Panc1 (cell line): ENCODE results near the gene ATP13A2. TPM values are rescaled to one million over a fixed set of nuclear protein-coding genes. Genes with fewer than 3 reads are reported as not detected.

Experiments used
- ATAC-seq: fragments of 200-7000 bp; cut with Tn5 transposase; 2 replicates; pipeline ENCODE4 v1.9.1; 2020; ENCODE audit warnings: mild to moderate bottlenecking, moderate library complexity
- BruUV-seq: library from RNA; stranded (reverse); fragments of 400-500 nt; replicated peaks from 2 replicates; lab custom pipeline; 2021; lab: Mats Ljungman, UMichigan
- CTCF ChIA-PET: fragments of 300-600 bp; sonication (Branson Sonifier 250); formaldehyde crosslinking; loops from one replicate; lab custom pipeline; 2022; ENCODE audit warnings: antibody characterized with exemption; lab: Charles Lee
- POLR2A ChIA-PET: fragments of 300-600 bp; sonication (Branson Sonifier 250); formaldehyde crosslinking; loops from one replicate; lab custom pipeline; 2022; ENCODE audit warnings: antibody characterized with exemption; lab: Charles Lee
- DNase-seq: peaks from one replicate; pipeline ENCODE4 v3.0.0-alpha.2; 2010; ENCODE audit warnings: low read depth, low spot score
- H3K27ac ChIP-seq: 2 replicates; pipeline ENCODE4 v1.5.1; 2011; ENCODE audit warnings: mild to moderate bottlenecking, low read length, inconsistent platforms
- H3K27me3 ChIP-seq: fragments of 200-500 bp; sonication (Bioruptor generic); 2 replicates; pipeline ENCODE4 v1.6.0; 2014; ENCODE audit warnings: low read length, inconsistent platforms; ENCODE audit not compliant: control insufficient read depth, insufficient read depth
- H3K36me3 ChIP-seq: fragments of 200-500 bp; sonication (Bioruptor generic); 2 replicates; pipeline ENCODE4 v1.5.1; 2014; ENCODE audit warnings: inconsistent platforms, mild to moderate bottlenecking, low read length, moderate library complexity; ENCODE audit not compliant: control insufficient read depth, insufficient read depth
- H3K4me1 ChIP-seq: 2 replicates; pipeline ENCODE4 v1.5.1; 2011; ENCODE audit warnings: inconsistent platforms, mild to moderate bottlenecking, low read length, moderate library complexity; ENCODE audit not compliant: control insufficient read depth, insufficient read depth
- H3K4me3 ChIP-seq, 2 experiments: 2 replicates each; pipeline ENCODE4 v1.5.1; 2011 to 2012; ENCODE audit warnings: low read depth in 2 of 2, low read length in 2 of 2, mild to moderate bottlenecking in 2 of 2, inconsistent platforms in 1 of 2, moderate library complexity in 1 of 2
- H3K9me3 ChIP-seq: fragments of 200-500 bp; sonication (Bioruptor generic); 2 replicates; pipeline ENCODE4 v1.5.1; 2014; ENCODE audit warnings: low read depth, mild to moderate bottlenecking, inconsistent platforms, low read length, moderate library complexity; ENCODE audit not compliant: control insufficient read depth, insufficient read depth
- CTCF ChIP-seq: fragments of 450-650 bp; IDR thresholded peaks from 2 replicates; pipeline ENCODE4 v1.5.1; 2017; ENCODE audit warnings: mild to moderate bottlenecking
- POLR2AphosphoS5 ChIP-seq: IDR thresholded peaks from 2 replicates; pipeline ENCODE4 v1.6.1; 2012; ENCODE audit warnings: mild to moderate bottlenecking, low read depth, low read length, moderate library complexity
- REST ChIP-seq, 2 experiments: IDR thresholded peaks; 2 replicates each; pipeline ENCODE4 v1.6.1; 2011 to 2012; ENCODE audit warnings: low read depth in 2 of 2, control low read depth in 1 of 2, low read length in 1 of 2, mild to moderate bottlenecking in 1 of 2, moderate library complexity in 1 of 2; ENCODE audit not compliant: insufficient read depth in 1 of 2
- SIN3A ChIP-seq: IDR thresholded peaks from 2 replicates; pipeline ENCODE4 v1.6.1; 2012; ENCODE audit warnings: low read depth, mild to moderate bottlenecking, low read length, moderate library complexity, borderline replicate concordance; ENCODE audit not compliant: insufficient read depth
- TCF7L2 ChIP-seq: IDR thresholded peaks from 2 replicates; pipeline ENCODE4 v1.6.1; 2011; ENCODE audit warnings: mild to moderate bottlenecking, low read depth, low read length, inconsistent platforms
- in situ Hi-C: cut with HindIII; loops from 2 replicates; pipeline ENCODE4 v1.10.0; 2016; ENCODE audit warnings: low sequenced_read_pairs, low pct_unique_long_range_greater_than_20kb
- intact Hi-C: fragments of 100-400 bp; cut with micrococcal nuclease; formaldehyde crosslinking; loops from one replicate; pipeline ENCODE4 v1.10.0; 2022; ENCODE audit not compliant: unreplicated experiment
- total RNA-seq: library from RNA; stranded (reverse); gene quantifications from one replicate; pipeline ENCODE4 v1.2.1, GENCODE V29; 2021; ENCODE audit not compliant: unreplicated experiment

The ATP13A2 gene
- total RNA-seq, 1 experiment from 2014 or later, result 49.9 TPM

- TF ChIP-seq POLR2AphosphoS5 (no peak), SIN3A (no peak), REST (IDR thresholded peaks at IDR 0.05; ENCODE audit: insufficient read depth in 1 of 2, low read depth in 2 of 2, low read length in 1 of 2) (no peak), TCF7L2 (no peak), CTCF (no peak)
- Histone ChIP-seq H3K27ac (no peak overlapping the region), H3K4me3 (no peak overlapping the region), H3K27me3 (no peaks in the 10 kb centered on the region), H3K36me3 (peaks cover 3% of the 10 kb centered on the region; the same call in 1 of the 2 replicates), H3K4me1 (0 out of 2 replicates have a peak, but pooled peaks cover 4% of the 10 kb centered on the region), H3K9me3 (no peaks in the 10 kb centered on the region)
- intact Hi-C loops (no loop called here), in situ Hi-C loops (no loop called here)
- DNase-seq, result no peak
- no TSS peak for BruUV-seq
- POLR2A ChIA-PET, result no interaction called here
- no peak for ATAC-seq
- CTCF ChIA-PET, result no interaction called here
Measured at GRCh38 chr1:16977377-16977776, 34.4 kb downstream of the ATP13A2 start.

- TF ChIP-seq SIN3A (no peak), CTCF (no peak), POLR2AphosphoS5 (no peak), TCF7L2 (no peak), REST (IDR thresholded peaks at IDR 0.05; ENCODE audit: insufficient read depth in 1 of 2, low read depth in 2 of 2, low read length in 1 of 2) (no peak)
- peaks cover 3% of the 10 kb centered on the region; the same call in 1 of the 2 replicates for H3K36me3 ChIP-seq
- ATAC-seq, result no peak
- no peaks in the 10 kb centered on the region for H3K9me3 ChIP-seq
- H3K27ac ChIP-seq, result no peak overlapping the region
- no TSS peak for BruUV-seq
- no peaks in the 10 kb centered on the region for H3K27me3 ChIP-seq
- intact Hi-C loops, result no loop called here
- no peak for DNase-seq
- ChIA-PET CTCF (no interaction called here), POLR2A (no interaction called here)
- in situ Hi-C loops, result no loop called here
- H3K4me3 ChIP-seq, result no peak overlapping the region
- H3K4me1 ChIP-seq, result 0 out of 2 replicates have a peak, but pooled peaks cover 4% of the 10 kb centered on the region
Measured at GRCh38 chr1:16976966-16977365, 34.8 kb downstream of the ATP13A2 start.
